D721Med (cell line): ENCODE data around the gene LRRN3.

Experiments
- DNase-seq: peaks from one replicate; pipeline ENCODE4 v3.0.0; 2011; ENCODE audit warnings: low spot score; ENCODE audit not compliant: insufficient read length
- FAIRE-seq: peaks from 2 replicates; lab custom pipeline; 2011; peaks lifted over from hg19 to GRCh38; lab: Jason Lieb, UNC
- TF ChIP-seq, protein P1 (sequence below): IDR thresholded peaks from 2 replicates; pipeline ENCODE4 v1.5.1; 2012; ENCODE audit warnings: mild to moderate bottlenecking, control low read depth; ENCODE audit not compliant: insufficient read depth; ENCODE audit errors: missing control alignments

LRRN3 gene

DNA sequence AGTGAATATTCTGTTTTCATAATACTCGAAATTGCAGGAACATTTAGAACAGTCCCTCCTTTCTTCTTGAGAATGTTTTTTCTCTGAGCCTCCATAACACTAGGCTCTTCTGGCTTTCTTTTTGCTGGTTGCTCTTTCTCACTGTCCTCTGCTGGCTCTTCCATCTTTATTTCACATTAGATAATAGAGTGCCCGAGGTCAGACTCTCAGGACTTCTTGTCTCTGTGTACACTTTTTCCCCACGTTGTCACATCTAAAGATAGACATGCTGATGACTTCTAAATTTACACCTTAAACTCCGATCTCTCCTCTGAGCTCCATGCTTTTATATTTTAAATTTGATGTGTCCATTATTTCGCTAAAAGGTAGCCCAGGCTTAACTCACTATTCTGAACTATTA is 15.4 kb upstream of the LRRN3 start:
- no peak for FAIRE-seq
- TF ChIP-seq, protein P1, sequence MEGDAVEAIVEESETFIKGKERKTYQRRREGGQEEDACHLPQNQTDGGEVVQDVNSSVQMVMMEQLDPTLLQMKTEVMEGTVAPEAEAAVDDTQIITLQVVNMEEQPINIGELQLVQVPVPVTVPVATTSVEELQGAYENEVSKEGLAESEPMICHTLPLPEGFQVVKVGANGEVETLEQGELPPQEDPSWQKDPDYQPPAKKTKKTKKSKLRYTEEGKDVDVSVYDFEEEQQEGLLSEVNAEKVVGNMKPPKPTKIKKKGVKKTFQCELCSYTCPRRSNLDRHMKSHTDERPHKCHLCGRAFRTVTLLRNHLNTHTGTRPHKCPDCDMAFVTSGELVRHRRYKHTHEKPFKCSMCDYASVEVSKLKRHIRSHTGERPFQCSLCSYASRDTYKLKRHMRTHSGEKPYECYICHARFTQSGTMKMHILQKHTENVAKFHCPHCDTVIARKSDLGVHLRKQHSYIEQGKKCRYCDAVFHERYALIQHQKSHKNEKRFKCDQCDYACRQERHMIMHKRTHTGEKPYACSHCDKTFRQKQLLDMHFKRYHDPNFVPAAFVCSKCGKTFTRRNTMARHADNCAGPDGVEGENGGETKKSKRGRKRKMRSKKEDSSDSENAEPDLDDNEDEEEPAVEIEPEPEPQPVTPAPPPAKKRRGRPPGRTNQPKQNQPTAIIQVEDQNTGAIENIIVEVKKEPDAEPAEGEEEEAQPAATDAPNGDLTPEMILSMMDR, result no peak

DNA sequence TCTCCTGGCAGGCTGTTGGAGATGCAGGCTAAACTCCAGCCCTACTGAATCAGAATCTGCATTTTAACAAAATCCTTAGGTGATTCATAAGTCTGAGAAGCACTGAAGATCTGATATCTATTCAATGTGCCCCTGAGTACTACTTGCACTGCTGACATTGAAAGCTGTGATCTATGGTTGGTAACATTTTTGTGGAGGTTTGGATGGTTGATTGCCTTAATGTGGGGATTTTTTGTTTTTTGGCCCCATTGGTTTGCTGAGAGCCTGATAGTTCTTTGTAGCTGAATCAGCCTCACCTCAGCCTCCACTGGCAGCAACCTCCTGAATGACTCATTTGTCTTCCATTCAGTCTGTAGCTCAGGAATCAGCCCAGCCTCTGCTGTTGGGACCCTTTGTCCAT is 14.7 kb upstream of the LRRN3 start:
- DNase-seq, result no peak
- TF ChIP-seq, protein P1, result no peak
- no peak for FAIRE-seq

More for the DNA sequence above, 15.4 kb upstream of the LRRN3 start:
- no peak for DNase-seq

- TF ChIP-seq, protein P1, result no peak
- no peak for FAIRE-seq
- DNase-seq, result no peak
These were observed 13.9 kb upstream of the LRRN3 start for GRCh38 chr7:111077001-111077400.

GRCh38 chr7:111080495-111081105 is 10.3 kb upstream of the LRRN3 start:
- FAIRE-seq, result no peak
- DNase-seq, result no peak
- TF ChIP-seq, protein P1, result no peak

DNA sequence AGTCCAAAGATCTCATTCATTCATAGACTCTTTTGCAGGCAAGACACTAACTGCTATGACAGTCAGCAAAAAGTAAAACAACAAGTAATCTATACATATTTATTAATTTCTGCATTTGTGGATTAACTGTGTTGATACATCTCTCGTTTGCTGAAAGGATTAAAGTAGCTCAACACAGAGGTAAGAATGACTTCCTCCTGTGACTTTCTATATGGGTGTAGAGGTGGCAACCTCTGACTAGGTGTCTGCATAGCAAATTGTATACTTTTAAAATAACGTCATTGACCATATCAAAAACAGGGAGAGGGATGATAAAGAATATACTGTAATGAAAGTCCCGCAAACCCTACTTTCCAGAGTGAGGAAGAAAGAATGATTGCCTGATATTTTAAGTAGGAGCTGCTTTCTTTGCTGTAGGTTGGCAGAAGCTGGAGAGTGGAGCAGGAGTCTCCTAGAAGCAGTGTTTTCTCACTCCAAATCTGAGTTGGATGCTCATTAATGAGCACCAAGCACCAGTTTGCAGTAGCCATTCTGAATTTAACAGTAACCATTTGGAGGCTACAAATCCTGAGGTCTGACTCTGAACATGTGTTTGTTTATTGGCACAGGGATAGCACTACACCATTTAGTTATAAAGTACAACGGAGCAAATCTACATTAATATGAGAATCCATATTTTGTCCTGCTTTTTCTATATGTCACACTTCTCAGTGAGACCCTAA is 9.2 kb upstream of the LRRN3 start:
- FAIRE-seq, result no peak
- TF ChIP-seq, protein P1, result no peak
- DNase-seq, result no peak

- TF ChIP-seq, protein P1, result no peak
- DNase-seq (no peak), FAIRE-seq (no peak)
These were observed 8.6 kb upstream of the LRRN3 start for GRCh38 chr7:111082351-111082750.

DNA sequence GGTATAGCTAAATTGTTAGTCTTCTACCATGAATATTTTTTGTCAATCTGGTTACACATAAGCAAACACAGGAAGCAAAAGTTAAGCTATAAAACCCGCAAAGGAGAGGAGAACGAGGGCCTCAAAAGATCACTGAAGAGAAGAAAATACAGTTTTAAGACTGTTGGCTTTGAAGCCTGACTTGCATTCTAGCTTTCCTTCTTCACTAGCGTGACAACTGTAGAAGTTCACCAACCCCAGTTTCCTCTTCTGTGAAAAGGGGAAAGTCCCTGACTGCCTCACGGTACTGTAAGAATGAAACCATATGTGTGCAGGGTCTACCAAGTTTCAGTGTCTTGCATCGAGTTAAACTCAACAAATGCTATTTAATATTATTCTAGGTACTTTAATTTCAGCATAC is 7.5 kb upstream of the LRRN3 start:
- no peak for DNase-seq
- FAIRE-seq, result no peak
- TF ChIP-seq, protein P1, result no peak
